ENCODE measurements around the gene MACO1. TPM values are rescaled to one million over a fixed set of nuclear protein-coding genes. Genes with fewer than 3 reads are reported as not detected.
"Not testable (repeated sequence)": the region's sequence is repeated elsewhere in the genome, so short reads cannot be mapped to it uniquely, and the experiment has no call there.

MACO1 gene
- total and polyA plus RNA-seq, 4 donors: 15.3 to 23.2 (median 20.6) TPM

DNA sequence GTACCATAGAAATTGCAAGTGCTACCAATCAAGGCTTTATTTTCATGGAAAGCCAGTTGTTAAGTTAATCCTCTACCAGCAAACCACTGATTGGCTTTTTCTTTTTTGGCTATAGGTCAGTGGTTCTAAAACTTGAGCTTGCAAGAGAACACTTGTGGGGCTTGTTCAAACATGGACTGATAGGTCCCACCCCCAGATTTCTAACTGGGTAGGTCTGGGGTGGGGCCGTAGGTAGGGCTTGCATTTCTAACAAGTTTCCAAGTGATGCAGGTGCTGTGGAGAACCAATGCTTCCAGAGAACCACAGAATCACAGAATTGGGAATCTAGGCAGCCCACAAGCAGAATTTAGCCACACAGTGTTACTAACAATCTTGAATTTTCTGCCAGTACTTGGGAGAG lies 46.8 kb upstream of the MACO1 start:
- no CpG with 5 or more reads among the region's 1 CpG for WGBS
- not testable (repeated sequence) for DNase-seq (ENCODE audit: low spot score)

DNA sequence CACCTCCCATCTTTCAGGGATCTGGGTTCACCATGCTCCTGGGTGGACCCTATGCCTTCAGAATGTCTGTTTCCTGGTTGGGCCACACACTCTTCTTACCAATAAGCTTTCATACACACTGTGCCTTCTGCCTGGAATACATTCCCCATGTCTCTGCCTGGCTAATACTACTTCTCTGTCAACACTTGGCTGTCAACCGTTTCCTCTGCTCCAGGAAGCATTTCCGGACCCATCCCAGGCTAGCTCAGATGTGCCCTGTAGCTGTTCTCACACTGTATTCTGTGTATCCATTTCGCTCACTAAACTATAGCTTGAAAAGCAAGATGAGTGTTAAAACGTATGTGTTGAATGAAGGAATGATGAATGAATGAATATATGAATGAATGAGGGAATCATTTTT lies 43.6 kb upstream of the MACO1 start:
- 74% methylated on average over 4 of the region's 4 CpGs for WGBS
- H3K9ac ChIP-seq (ENCODE audit: low read depth in 1 of 2, low read length in 2 of 2); H3K4me3 ChIP-seq (ENCODE audit: low read depth in 1 of 3, low read length in 3 of 3); H3K27ac ChIP-seq (ENCODE audit: low read depth in 1 of 2, low read length in 2 of 2); H3K36me3 ChIP-seq (ENCODE audit: control insufficient read depth in 4 of 4, insufficient read depth in 3 of 4, low read depth in 1 of 4, low read length in 3 of 4); H3K9me3 ChIP-seq (ENCODE audit: control insufficient read depth in 4 of 4, low read length in 3 of 4); H3K27me3 ChIP-seq (ENCODE audit: control insufficient read depth in 4 of 4, insufficient read depth in 4 of 4, low read length in 3 of 4); H3K4me1 ChIP-seq (ENCODE audit: control insufficient read depth in 4 of 4, insufficient read depth in 4 of 4, low read length in 3 of 4); DNase-seq (ENCODE audit: low spot score): not testable (repeated sequence)

More for the DNA sequence above, 46.8 kb upstream of the MACO1 start:
- not testable (repeated sequence) for H3K9ac ChIP-seq (ENCODE audit: low read depth in 1 of 2, low read length in 2 of 2); H3K4me1 ChIP-seq (ENCODE audit: control insufficient read depth in 4 of 4, insufficient read depth in 4 of 4, low read length in 3 of 4); H3K4me3 ChIP-seq (ENCODE audit: low read depth in 1 of 3, low read length in 3 of 3); H3K36me3 ChIP-seq (ENCODE audit: control insufficient read depth in 4 of 4, insufficient read depth in 3 of 4, low read depth in 1 of 4, low read length in 3 of 4); H3K9me3 ChIP-seq (ENCODE audit: control insufficient read depth in 4 of 4, low read length in 3 of 4); H3K27ac ChIP-seq (ENCODE audit: low read depth in 1 of 2, low read length in 2 of 2); H3K27me3 ChIP-seq (ENCODE audit: control insufficient read depth in 4 of 4, insufficient read depth in 4 of 4, low read length in 3 of 4)

DNA sequence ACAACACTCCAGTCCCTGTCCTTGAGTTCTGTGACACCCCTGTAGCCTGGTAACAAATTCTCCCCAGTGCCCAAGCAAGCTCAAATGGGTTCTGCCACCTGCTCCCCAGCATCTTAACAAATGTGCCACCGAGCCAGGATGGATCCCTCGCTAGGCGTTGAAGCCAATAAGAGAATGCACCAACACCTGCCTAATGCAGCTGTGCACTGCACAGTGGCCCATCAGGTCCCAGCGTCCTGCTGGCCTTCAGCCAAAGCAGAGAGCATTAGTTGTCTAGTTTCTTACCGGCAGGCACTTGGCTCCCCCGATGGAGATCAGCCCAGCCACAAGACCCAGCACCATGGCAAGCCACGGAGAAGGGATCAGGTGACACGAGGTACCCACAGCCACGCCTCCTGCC lies 42.0 kb upstream of the MACO1 start:
- not testable (repeated sequence) for H3K4me3 ChIP-seq (ENCODE audit: low read depth in 1 of 3, low read length in 3 of 3); H3K27ac ChIP-seq (ENCODE audit: low read depth in 1 of 2, low read length in 2 of 2); H3K9ac ChIP-seq (ENCODE audit: low read depth in 1 of 2, low read length in 2 of 2); H3K4me1 ChIP-seq (ENCODE audit: control insufficient read depth in 4 of 4, insufficient read depth in 4 of 4, low read length in 3 of 4); H3K27me3 ChIP-seq (ENCODE audit: control insufficient read depth in 4 of 4, insufficient read depth in 4 of 4, low read length in 3 of 4); H3K36me3 ChIP-seq (ENCODE audit: control insufficient read depth in 4 of 4, insufficient read depth in 3 of 4, low read depth in 1 of 4, low read length in 3 of 4); H3K9me3 ChIP-seq (ENCODE audit: control insufficient read depth in 4 of 4, low read length in 3 of 4); DNase-seq (ENCODE audit: low spot score)
- WGBS: 80% methylated on average over 9 of the region's 9 CpGs

DNA sequence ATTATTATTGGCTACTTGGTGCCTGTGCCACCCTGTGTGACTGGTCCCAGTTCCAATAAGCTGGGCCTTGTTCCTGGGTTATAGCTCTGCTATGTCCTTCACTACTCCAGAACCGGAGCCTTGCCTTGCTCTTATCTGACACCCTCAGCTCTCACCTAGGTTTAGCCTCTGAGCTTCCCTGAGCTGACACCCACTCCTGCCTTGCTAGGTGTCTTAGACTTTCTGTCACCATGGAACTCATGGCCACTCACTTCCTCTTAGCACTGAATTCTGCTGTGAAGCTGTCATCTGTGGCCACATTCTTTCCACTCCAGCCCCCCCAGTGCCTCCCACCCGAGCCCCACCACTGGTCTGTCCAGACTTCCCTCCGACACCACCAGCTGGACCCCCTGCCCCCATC lies 41.0 kb upstream of the MACO1 start:
- WGBS: 85% methylated on average over 3 of the region's 3 CpGs
- not testable (repeated sequence) for H3K27ac ChIP-seq (ENCODE audit: low read depth in 1 of 2, low read length in 2 of 2); H3K4me3 ChIP-seq (ENCODE audit: low read depth in 1 of 3, low read length in 3 of 3); DNase-seq (ENCODE audit: low spot score); H3K9ac ChIP-seq (ENCODE audit: low read depth in 1 of 2, low read length in 2 of 2); H3K9me3 ChIP-seq (ENCODE audit: control insufficient read depth in 4 of 4, low read length in 3 of 4); H3K27me3 ChIP-seq (ENCODE audit: control insufficient read depth in 4 of 4, insufficient read depth in 4 of 4, low read length in 3 of 4); H3K36me3 ChIP-seq (ENCODE audit: control insufficient read depth in 4 of 4, insufficient read depth in 3 of 4, low read depth in 1 of 4, low read length in 3 of 4); H3K4me1 ChIP-seq (ENCODE audit: control insufficient read depth in 4 of 4, insufficient read depth in 4 of 4, low read length in 3 of 4)

DNA sequence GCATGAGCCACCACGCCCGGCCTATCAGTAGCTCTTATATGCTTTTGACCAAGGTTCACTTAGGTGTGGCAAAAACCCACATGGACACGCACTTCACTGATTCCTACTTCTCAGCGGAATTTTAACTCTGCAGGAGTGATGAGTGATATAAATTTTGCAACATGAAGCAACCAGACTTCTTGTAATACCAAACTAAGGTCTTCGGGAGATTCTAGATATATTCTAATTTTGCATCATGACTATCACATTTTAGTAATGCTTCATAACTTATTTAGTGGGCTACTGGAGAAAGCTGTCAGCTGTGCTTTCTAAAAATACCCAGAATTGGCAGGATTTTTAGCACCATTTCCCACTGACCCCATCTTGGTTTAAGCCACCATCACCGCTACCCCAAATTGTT lies 37.9 kb upstream of the MACO1 start:
- Histone ChIP-seq H3K36me3 (ENCODE audit: control insufficient read depth in 4 of 4, insufficient read depth in 3 of 4, low read depth in 1 of 4, low read length in 3 of 4) (no peaks in the 10 kb centered on the region), H3K9me3 (ENCODE audit: control insufficient read depth in 4 of 4, low read length in 3 of 4) (no peaks in the 10 kb centered on the region), H3K27me3 (ENCODE audit: control insufficient read depth in 4 of 4, insufficient read depth in 4 of 4, low read length in 3 of 4) (no peaks in the 10 kb centered on the region), H3K4me1 (ENCODE audit: control insufficient read depth in 4 of 4, insufficient read depth in 4 of 4, low read length in 3 of 4) (no peaks in the 10 kb centered on the region), H3K27ac (ENCODE audit: low read depth in 1 of 2, low read length in 2 of 2) (no peak overlapping the region), H3K4me3 (ENCODE audit: low read depth in 1 of 3, low read length in 3 of 3) (no peak overlapping the region), H3K9ac (ENCODE audit: low read depth in 1 of 2, low read length in 2 of 2) (no peak overlapping the region)
- no peak for DNase-seq (ENCODE audit: low spot score)
- TF ChIP-seq YY1 (IDR thresholded peaks at IDR 0.05) (no peak), FOXA2 (IDR thresholded peaks at IDR 0.05) (no peak), RAD21 (IDR thresholded peaks at IDR 0.05) (no peak), HNF4G (IDR thresholded peaks at IDR 0.05) (no peak), SP1 (IDR thresholded peaks at IDR 0.05) (no peak), GABPA (IDR thresholded peaks at IDR 0.05 in 1 of 2, conservative IDR thresholded peaks at IDR 0.05 in 1 of 2) (no peak), EGR1 (IDR thresholded peaks at IDR 0.05; ENCODE audit: low read depth in 2 of 2) (no peak), RXRA (IDR thresholded peaks at IDR 0.05) (no peak)
- TF ChIP-seq, protein P1, sequence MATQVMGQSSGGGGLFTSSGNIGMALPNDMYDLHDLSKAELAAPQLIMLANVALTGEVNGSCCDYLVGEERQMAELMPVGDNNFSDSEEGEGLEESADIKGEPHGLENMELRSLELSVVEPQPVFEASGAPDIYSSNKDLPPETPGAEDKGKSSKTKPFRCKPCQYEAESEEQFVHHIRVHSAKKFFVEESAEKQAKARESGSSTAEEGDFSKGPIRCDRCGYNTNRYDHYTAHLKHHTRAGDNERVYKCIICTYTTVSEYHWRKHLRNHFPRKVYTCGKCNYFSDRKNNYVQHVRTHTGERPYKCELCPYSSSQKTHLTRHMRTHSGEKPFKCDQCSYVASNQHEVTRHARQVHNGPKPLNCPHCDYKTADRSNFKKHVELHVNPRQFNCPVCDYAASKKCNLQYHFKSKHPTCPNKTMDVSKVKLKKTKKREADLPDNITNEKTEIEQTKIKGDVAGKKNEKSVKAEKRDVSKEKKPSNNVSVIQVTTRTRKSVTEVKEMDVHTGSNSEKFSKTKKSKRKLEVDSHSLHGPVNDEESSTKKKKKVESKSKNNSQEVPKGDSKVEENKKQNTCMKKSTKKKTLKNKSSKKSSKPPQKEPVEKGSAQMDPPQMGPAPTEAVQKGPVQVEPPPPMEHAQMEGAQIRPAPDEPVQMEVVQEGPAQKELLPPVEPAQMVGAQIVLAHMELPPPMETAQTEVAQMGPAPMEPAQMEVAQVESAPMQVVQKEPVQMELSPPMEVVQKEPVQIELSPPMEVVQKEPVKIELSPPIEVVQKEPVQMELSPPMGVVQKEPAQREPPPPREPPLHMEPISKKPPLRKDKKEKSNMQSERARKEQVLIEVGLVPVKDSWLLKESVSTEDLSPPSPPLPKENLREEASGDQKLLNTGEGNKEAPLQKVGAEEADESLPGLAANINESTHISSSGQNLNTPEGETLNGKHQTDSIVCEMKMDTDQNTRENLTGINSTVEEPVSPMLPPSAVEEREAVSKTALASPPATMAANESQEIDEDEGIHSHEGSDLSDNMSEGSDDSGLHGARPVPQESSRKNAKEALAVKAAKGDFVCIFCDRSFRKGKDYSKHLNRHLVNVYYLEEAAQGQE (IDR thresholded peaks at IDR 0.05): no peak
- TF ChIP-seq, protein P2, sequence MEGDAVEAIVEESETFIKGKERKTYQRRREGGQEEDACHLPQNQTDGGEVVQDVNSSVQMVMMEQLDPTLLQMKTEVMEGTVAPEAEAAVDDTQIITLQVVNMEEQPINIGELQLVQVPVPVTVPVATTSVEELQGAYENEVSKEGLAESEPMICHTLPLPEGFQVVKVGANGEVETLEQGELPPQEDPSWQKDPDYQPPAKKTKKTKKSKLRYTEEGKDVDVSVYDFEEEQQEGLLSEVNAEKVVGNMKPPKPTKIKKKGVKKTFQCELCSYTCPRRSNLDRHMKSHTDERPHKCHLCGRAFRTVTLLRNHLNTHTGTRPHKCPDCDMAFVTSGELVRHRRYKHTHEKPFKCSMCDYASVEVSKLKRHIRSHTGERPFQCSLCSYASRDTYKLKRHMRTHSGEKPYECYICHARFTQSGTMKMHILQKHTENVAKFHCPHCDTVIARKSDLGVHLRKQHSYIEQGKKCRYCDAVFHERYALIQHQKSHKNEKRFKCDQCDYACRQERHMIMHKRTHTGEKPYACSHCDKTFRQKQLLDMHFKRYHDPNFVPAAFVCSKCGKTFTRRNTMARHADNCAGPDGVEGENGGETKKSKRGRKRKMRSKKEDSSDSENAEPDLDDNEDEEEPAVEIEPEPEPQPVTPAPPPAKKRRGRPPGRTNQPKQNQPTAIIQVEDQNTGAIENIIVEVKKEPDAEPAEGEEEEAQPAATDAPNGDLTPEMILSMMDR (IDR thresholded peaks at IDR 0.05; ENCODE audit: low read depth, low read length, missing input control): no peak
- TF ChIP-seq, protein P3, sequence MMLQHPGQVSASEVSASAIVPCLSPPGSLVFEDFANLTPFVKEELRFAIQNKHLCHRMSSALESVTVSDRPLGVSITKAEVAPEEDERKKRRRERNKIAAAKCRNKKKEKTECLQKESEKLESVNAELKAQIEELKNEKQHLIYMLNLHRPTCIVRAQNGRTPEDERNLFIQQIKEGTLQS (IDR thresholded peaks at IDR 0.05): no peak
- 89% methylated on average over 6 of the region's 6 CpGs for WGBS

DNA sequence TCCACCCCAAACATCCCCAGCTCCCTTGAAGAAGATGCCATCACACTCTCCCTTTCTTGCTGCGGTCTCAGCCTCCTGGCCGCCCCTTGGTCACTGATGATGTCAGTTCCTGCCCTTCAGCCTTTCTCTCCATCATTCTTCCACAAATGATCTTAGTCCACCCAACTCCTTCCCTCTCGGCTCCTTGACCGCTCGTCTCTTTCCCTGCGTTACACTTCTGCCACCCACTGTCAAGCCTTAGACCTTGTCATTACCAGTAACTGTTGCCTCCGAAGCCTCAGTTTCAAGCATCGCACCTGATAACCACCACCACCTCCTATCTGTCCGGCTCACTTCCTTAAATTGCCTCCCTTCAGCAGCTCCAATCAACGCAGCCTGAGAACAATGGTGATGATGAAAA lies 33.1 kb upstream of the MACO1 start:
- H3K4me3 ChIP-seq (ENCODE audit: low read depth in 1 of 3, low read length in 3 of 3); H3K36me3 ChIP-seq (ENCODE audit: control insufficient read depth in 4 of 4, insufficient read depth in 3 of 4, low read depth in 1 of 4, low read length in 3 of 4); H3K9me3 ChIP-seq (ENCODE audit: control insufficient read depth in 4 of 4, low read length in 3 of 4); H3K27ac ChIP-seq (ENCODE audit: low read depth in 1 of 2, low read length in 2 of 2); H3K4me1 ChIP-seq (ENCODE audit: control insufficient read depth in 4 of 4, insufficient read depth in 4 of 4, low read length in 3 of 4); H3K27me3 ChIP-seq (ENCODE audit: control insufficient read depth in 4 of 4, insufficient read depth in 4 of 4, low read length in 3 of 4); DNase-seq (ENCODE audit: low spot score); H3K9ac ChIP-seq (ENCODE audit: low read depth in 1 of 2, low read length in 2 of 2): not testable (repeated sequence)
- 59% methylated on average over 3 of the region's 10 CpGs for WGBS
